K562 (cell line): ENCODE data around the gene AAK1. TPM values are rescaled to one million over a fixed set of nuclear protein-coding genes. Genes with fewer than 3 reads are reported as not detected.

Experiments
- EP300 ChIP-seq: IDR thresholded peaks from 2 replicates; pipeline ENCODE4 v1.6.1; 2012; ENCODE audit warnings: low read length, improper control_type of control experiment
- HDAC1 ChIP-seq, 2 experiments: fragments of 450-650 bp; IDR thresholded peaks; 2 replicates each; pipeline ENCODE4 v1.6.1; 2016 to 2017; ENCODE audit warnings: inconsistent platforms in 1 of 2, mild to moderate bottlenecking in 1 of 2, moderate library complexity in 1 of 2
- PKNOX1 ChIP-seq: fragments of 450-650 bp; IDR thresholded peaks from 2 replicates; pipeline ENCODE4 v1.6.1; 2016
- REST ChIP-seq, 2 experiments: fragments of 450-650 bp; formaldehyde crosslinking in 1 of 2; IDR thresholded peaks; 2 replicates each; pipeline versions ENCODE4 v1.4.0 to v1.6.1; 2014 to 2020; ENCODE audit warnings: mild to moderate bottlenecking in 2 of 2, borderline replicate concordance in 1 of 2, low read depth in 1 of 2
- ZNF589 ChIP-seq: fragments of 200-800 bp; sonication (Bioruptor generic); IDR thresholded peaks from 2 replicates; pipeline ENCODE4 v1.6.1; 2016; ENCODE audit warnings: low read depth, missing genetic modification characterization, missing compliant biosample characterization
- polyA plus RNA-seq, 8 experiments: library from polyadenylated mRNA; depleted of rRNA in 4 of 8; stranded (reverse) in 5 of 8; unstranded in 3 of 8; fragments of >200 nt; fragmentation: Nextera tagmentation in 2 of 8; fragmentation: Illumina TruSeq in 1 of 8; extraction: Ambion mirVana in 2 of 8; extraction: Trizol in 1 of 8; gene quantifications; 2 replicates each; pipeline versions ENCODE4 v1.2.1 to v1.2.3, GENCODE V29; 2011 to 2014; ENCODE audit warnings: inconsistent platforms in 1 of 8, missing spikeins in 1 of 8
- total RNA-seq, 7 experiments: library from RNA; depleted of rRNA in 6 of 7; stranded (reverse); fragments of >200 nt in 6 of 7; fragmentation: Illumina TruSeq in 2 of 7; extraction: Trizol in 2 of 7; gene quantifications; 2 replicates each; pipeline versions ENCODE4 v1.2.1 to v1.2.3, GENCODE V29; 2011 to 2021; ENCODE audit warnings: low replicate concordance in 1 of 7
- TF ChIP-seq, protein P1 (sequence below): sonication (generic); formaldehyde crosslinking; IDR thresholded peaks from 2 replicates; pipeline ENCODE4 v1.8.0; 2022; ENCODE audit warnings: mild to moderate bottlenecking, missing genetic modification reagents
- TF ChIP-seq, protein P2 (sequence below): sonication (generic); formaldehyde crosslinking; IDR thresholded peaks from 2 replicates; pipeline ENCODE4 v1.8.1; 2023; ENCODE audit warnings: mild to moderate bottlenecking, missing genetic modification reagents, moderate library complexity

AAK1 gene
- total and polyA plus RNA-seq, 9 of the 15 experiments (the other 6 are each of a cell fraction or from before 2014, with no cell fraction given), result 0.89 to 17.1 (median 6.0) TPM

- peak; percentile 89 for TF ChIP-seq REST (IDR thresholded peaks at IDR 0.05; ENCODE audit: borderline replicate concordance)
- no peak for TF ChIP-seq REST (CRISPR knock-in tag; IDR thresholded peaks at IDR 0.05; ENCODE audit: low read depth)
- TF ChIP-seq PKNOX1, result peak; percentile 17; the same call in 1 of the 2 replicates
- 0 out of 2 replicates have a peak, but pooled peaks have one; percentile 25 for TF ChIP-seq ZNF589 (CRISPR knock-in tag)
- TF ChIP-seq, protein P1, sequence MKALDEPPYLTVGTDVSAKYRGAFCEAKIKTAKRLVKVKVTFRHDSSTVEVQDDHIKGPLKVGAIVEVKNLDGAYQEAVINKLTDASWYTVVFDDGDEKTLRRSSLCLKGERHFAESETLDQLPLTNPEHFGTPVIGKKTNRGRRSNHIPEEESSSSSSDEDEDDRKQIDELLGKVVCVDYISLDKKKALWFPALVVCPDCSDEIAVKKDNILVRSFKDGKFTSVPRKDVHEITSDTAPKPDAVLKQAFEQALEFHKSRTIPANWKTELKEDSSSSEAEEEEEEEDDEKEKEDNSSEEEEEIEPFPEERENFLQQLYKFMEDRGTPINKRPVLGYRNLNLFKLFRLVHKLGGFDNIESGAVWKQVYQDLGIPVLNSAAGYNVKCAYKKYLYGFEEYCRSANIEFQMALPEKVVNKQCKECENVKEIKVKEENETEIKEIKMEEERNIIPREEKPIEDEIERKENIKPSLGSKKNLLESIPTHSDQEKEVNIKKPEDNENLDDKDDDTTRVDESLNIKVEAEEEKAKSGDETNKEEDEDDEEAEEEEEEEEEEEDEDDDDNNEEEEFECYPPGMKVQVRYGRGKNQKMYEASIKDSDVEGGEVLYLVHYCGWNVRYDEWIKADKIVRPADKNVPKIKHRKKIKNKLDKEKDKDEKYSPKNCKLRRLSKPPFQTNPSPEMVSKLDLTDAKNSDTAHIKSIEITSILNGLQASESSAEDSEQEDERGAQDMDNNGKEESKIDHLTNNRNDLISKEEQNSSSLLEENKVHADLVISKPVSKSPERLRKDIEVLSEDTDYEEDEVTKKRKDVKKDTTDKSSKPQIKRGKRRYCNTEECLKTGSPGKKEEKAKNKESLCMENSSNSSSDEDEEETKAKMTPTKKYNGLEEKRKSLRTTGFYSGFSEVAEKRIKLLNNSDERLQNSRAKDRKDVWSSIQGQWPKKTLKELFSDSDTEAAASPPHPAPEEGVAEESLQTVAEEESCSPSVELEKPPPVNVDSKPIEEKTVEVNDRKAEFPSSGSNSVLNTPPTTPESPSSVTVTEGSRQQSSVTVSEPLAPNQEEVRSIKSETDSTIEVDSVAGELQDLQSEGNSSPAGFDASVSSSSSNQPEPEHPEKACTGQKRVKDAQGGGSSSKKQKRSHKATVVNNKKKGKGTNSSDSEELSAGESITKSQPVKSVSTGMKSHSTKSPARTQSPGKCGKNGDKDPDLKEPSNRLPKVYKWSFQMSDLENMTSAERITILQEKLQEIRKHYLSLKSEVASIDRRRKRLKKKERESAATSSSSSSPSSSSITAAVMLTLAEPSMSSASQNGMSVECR (CRISPR knock-in tag), result peak; percentile 74
- no peak for TF ChIP-seq EP300
- TF ChIP-seq HDAC1 (IDR thresholded peaks at IDR 0.05), result 0 out of 4 replicates have a peak, but pooled peaks of 1 of the 2 experiments have one; percentile 51
- TF ChIP-seq, protein P2, sequence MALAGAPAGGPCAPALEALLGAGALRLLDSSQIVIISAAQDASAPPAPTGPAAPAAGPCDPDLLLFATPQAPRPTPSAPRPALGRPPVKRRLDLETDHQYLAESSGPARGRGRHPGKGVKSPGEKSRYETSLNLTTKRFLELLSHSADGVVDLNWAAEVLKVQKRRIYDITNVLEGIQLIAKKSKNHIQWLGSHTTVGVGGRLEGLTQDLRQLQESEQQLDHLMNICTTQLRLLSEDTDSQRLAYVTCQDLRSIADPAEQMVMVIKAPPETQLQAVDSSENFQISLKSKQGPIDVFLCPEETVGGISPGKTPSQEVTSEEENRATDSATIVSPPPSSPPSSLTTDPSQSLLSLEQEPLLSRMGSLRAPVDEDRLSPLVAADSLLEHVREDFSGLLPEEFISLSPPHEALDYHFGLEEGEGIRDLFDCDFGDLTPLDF (CRISPR knock-in tag), result peak; percentile 51; the same call in 1 of the 2 replicates
These were observed 206.4 kb downstream of the AAK1 start, which contains the start of gene NFU1 (continued) for GRCh38 chr2:69436938-69437750.
